Endothelial cell of umbilical vein (primary cell): ENCODE measurements around the gene HES6. TPM values are rescaled to one million over a fixed set of nuclear protein-coding genes. Genes with fewer than 3 reads are reported as not detected.

ENCODE experiments used
- BruUV-seq: library from RNA; stranded (reverse); fragments of 400-500 nt; replicated peaks from 2 replicates; lab custom pipeline; 2021; lab: Mats Ljungman, UMichigan
- CTCF ChIA-PET: fragments of 300-600, 350-600 bp; sonication (Branson Sonifier 250); formaldehyde crosslinking; loops from one replicate; lab custom pipeline; 2021; ENCODE audit warnings: antibody characterized with exemption, inconsistent platforms; lab: Charles Lee
- POLR2A ChIA-PET: fragments of 300-600, 350-600 bp; sonication (Branson Sonifier 250); formaldehyde crosslinking; loops from one replicate; lab custom pipeline; 2021; ENCODE audit warnings: antibody characterized with exemption, inconsistent platforms; lab: Charles Lee
- DNase-seq: peaks from one replicate; pipeline ENCODE4 v3.0.0-alpha.2; 2011; ENCODE audit warnings: low read depth, low spot score
- FAIRE-seq: peaks from 2 replicates; lab custom pipeline; 2011; peaks lifted over from hg19 to GRCh38; lab: Jason Lieb, UNC
- H2AFZ ChIP-seq: 2 replicates; pipeline ENCODE4 v1.6.0; 2012; ENCODE audit warnings: low read depth, low read length, control low read depth, inconsistent platforms
- H3K27ac ChIP-seq: 2 replicates; pipeline ENCODE4 v1.5.1; 2011; ENCODE audit warnings: low read depth, mild to moderate bottlenecking, control low read depth, low read length, moderate library complexity; ENCODE audit not compliant: insufficient read depth
- H3K27me3 ChIP-seq, 2 experiments: 2 replicates each; pipeline versions ENCODE4 v1.6.0 to v1.6.1; 2011; ENCODE audit warnings: low read length in 2 of 2, mixed read lengths in 1 of 2; ENCODE audit not compliant: control insufficient read depth in 2 of 2, insufficient read depth in 2 of 2
- H3K36me3 ChIP-seq, 2 experiments: 2 replicates in 1 of 2; 3 replicates in 1 of 2; pipeline ENCODE4 v1.5.1; 2011; ENCODE audit warnings: low read length in 2 of 2, mild to moderate bottlenecking in 1 of 2, moderate library complexity in 1 of 2; ENCODE audit not compliant: control insufficient read depth in 2 of 2, insufficient read depth in 2 of 2; ENCODE audit errors: extremely low read depth in 1 of 2
- H3K4me1 ChIP-seq: 3 replicates; pipeline ENCODE4 v1.5.1; 2011; ENCODE audit warnings: mild to moderate bottlenecking, low read length; ENCODE audit not compliant: control insufficient read depth, insufficient read depth; ENCODE audit errors: extremely low read depth
- H3K4me2 ChIP-seq: 2 replicates; pipeline ENCODE4 v1.6.1; 2011; ENCODE audit warnings: low read length, control low read depth, mixed read lengths; ENCODE audit not compliant: insufficient read depth
- H3K4me3 ChIP-seq, 3 experiments: fragments of 200-600 bp in 1 of 3; sonication (generic), shearing (Covaris generic) in 1 of 3; replicated peaks in 1 of 3; 2 replicates each; pipeline ENCODE4 v1.5.1; 2011 to 2016; ENCODE audit warnings: control low read depth in 3 of 3, low read length in 3 of 3, mild to moderate bottlenecking in 2 of 3, inconsistent platforms in 1 of 3, low read depth in 1 of 3, moderate library complexity in 1 of 3; ENCODE audit not compliant: insufficient read depth in 1 of 3
- H3K79me2 ChIP-seq: 2 replicates; pipeline ENCODE4 v1.6.0; 2012; ENCODE audit warnings: low read length, inconsistent platforms; ENCODE audit not compliant: control insufficient read depth, insufficient read depth
- H3K9ac ChIP-seq: replicated peaks from 2 replicates; pipeline ENCODE3; 2011; ENCODE audit warnings: low read length, control low read depth; ENCODE audit not compliant: insufficient read depth; ENCODE audit errors: extremely low read depth
- H3K9me1 ChIP-seq: replicated peaks from 3 replicates; pipeline ENCODE4 v1.6.0; 2011; ENCODE audit warnings: mild to moderate bottlenecking, low read length; ENCODE audit not compliant: control insufficient read depth, insufficient read depth; ENCODE audit errors: extremely low read depth
- H3K9me3 ChIP-seq: replicated peaks from 2 replicates; pipeline ENCODE4 v1.5.1; 2012; ENCODE audit warnings: low read length, inconsistent platforms; ENCODE audit not compliant: control insufficient read depth, insufficient read depth
- H4K20me1 ChIP-seq: replicated peaks from 2 replicates; pipeline ENCODE3; 2011; ENCODE audit warnings: mild to moderate bottlenecking, low read length; ENCODE audit not compliant: control insufficient read depth, insufficient read depth; ENCODE audit errors: extremely low read depth
- CTCF ChIP-seq, 2 donors: IDR thresholded peaks; 1 replicate in 1 of 2; 2 replicates in 1 of 2; pipeline ENCODE4 v1.5.1; 2011; ENCODE audit warnings: low read length in 2 of 2, mild to moderate bottlenecking in 2 of 2, moderate library complexity in 2 of 2, control low read depth in 1 of 2, inconsistent platforms in 1 of 2, low read depth in 1 of 2; ENCODE audit not compliant: insufficient read depth in 1 of 2; ENCODE audit errors: extremely low read depth in 1 of 2
- EZH2 ChIP-seq: IDR thresholded peaks from 2 replicates; pipeline ENCODE4 v1.6.1; 2012; ENCODE audit warnings: borderline replicate concordance, low read depth, mild to moderate bottlenecking, moderate library complexity, low read length, inconsistent platforms; ENCODE audit not compliant: severe bottlenecking
- FOS ChIP-seq: IDR thresholded peaks from 2 replicates; pipeline ENCODE4 v1.6.1; 2011; ENCODE audit warnings: mild to moderate bottlenecking, low read length, moderate library complexity, borderline replicate concordance; ENCODE audit not compliant: insufficient read depth
- GATA2 ChIP-seq: IDR thresholded peaks from 2 replicates; pipeline ENCODE4 v1.7.0; 2011; ENCODE audit warnings: low read depth, mild to moderate bottlenecking, moderate library complexity, mixed read lengths, low read length; ENCODE audit not compliant: insufficient read length, insufficient read depth
- JUN ChIP-seq: IDR thresholded peaks from 2 replicates; pipeline ENCODE4 v1.6.1; 2011; ENCODE audit warnings: borderline replicate concordance, low read depth; ENCODE audit not compliant: insufficient read length, insufficient read depth
- MYC ChIP-seq: IDR thresholded peaks from one replicate; pipeline ENCODE4 v1.6.1; 2011; ENCODE audit warnings: mild to moderate bottlenecking, low read depth, low read length
- POLR2A ChIP-seq: IDR thresholded peaks from 2 replicates; pipeline ENCODE4 v1.6.1; 2012; ENCODE audit warnings: low read depth, mild to moderate bottlenecking, control low read depth, low read length
- POLR2AphosphoS5 ChIP-seq: IDR thresholded peaks from 2 replicates; pipeline ENCODE4 v1.6.1; 2012; ENCODE audit warnings: low read depth, mild to moderate bottlenecking, control low read depth, low read length, moderate library complexity; ENCODE audit not compliant: insufficient read depth
- dilution Hi-C: fragments of 300-500 bp; cut with MboI; formaldehyde crosslinking; loops from one replicate; pipeline ENCODE4 v1.15.0; 2019; ENCODE audit warnings: low sequenced_read_pairs; ENCODE audit not compliant: extremely low pct_ligation_motif_present
- intact Hi-C: fragments of 100-400 bp; cut with micrococcal nuclease; formaldehyde crosslinking; loops from one replicate; pipeline ENCODE4 v1.10.0; 2022
- polyA plus RNA-seq, 4 experiments: library from polyadenylated mRNA; depleted of rRNA in 3 of 4; stranded (reverse) in 3 of 4; unstranded in 1 of 4; fragments of >200 nt; gene quantifications; 2 replicates each; pipeline versions ENCODE4 v1.2.1 to v1.2.3, GENCODE V29; 2011 to 2012; ENCODE audit warnings: missing spikeins in 1 of 4
- total RNA-seq: library from RNA; stranded (reverse); gene quantifications from 2 replicates; pipeline ENCODE4 v1.2.3, GENCODE V29; 2021
- TF ChIP-seq, protein P1 (sequence below): IDR thresholded peaks from 2 replicates; pipeline ENCODE4 v1.6.1; 2011; ENCODE audit not compliant: insufficient read depth, insufficient read length

Gene HES6
- total and polyA plus RNA-seq, 2 donors (not counting 3 experiments of a cell fraction or from before 2014, with no cell fraction given) = 2.2 to 5.1 TPM

- H3K9me1 ChIP-seq = no peaks in the 10 kb centered on the region
- no peaks in the 10 kb centered on the region for H3K9me3 ChIP-seq
- ChIA-PET CTCF (interaction anchor here (0.8 to 2.5 kb wide), 5 partner anchors 13 to 344 kb away, joined by 3 to 21 read pairs (median 3); no protein-coding TSS in a partner anchor), POLR2A (interaction anchor here (0.6 to 0.7 kb wide), 2 partner anchors 222 to 1621 kb away, joined by 3 to 4 read pairs; no protein-coding TSS in a partner anchor)
- peak overlapping the region; percentile 79 for H3K27ac ChIP-seq
- peak overlapping the region; percentile 83 to 91 (median 87) for H3K4me3 ChIP-seq
- H4K20me1 ChIP-seq = no peaks in the 10 kb centered on the region
- H3K9ac ChIP-seq = peak overlapping the region; percentile 92
- no peak for TF ChIP-seq JUN
- no peak for TF ChIP-seq EZH2
- no peak for TF ChIP-seq FOS
- TF ChIP-seq, protein P1, sequence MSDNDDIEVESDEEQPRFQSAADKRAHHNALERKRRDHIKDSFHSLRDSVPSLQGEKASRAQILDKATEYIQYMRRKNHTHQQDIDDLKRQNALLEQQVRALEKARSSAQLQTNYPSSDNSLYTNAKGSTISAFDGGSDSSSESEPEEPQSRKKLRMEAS = no peak
- TF ChIP-seq POLR2AphosphoS5 = no peak
- no peaks in the 10 kb centered on the region for H3K36me3 ChIP-seq
- dilution Hi-C loops (no loop called here), intact Hi-C loops (loop anchor here (1.0 to 2.0 kb wide), 3 partner anchors 33 to 60 kb away; partner anchors contain the start of gene ERFE)
- peaks cover 59% of the 10 kb centered on the region for H3K79me2 ChIP-seq
- peaks cover 3 to 5% of the 10 kb centered on the region in 2 experiments for H3K27me3 ChIP-seq
- FAIRE-seq (peak; percentile 65), DNase-seq (peak; percentile 39)
- H3K4me1 ChIP-seq = peaks cover 12% of the 10 kb centered on the region
- H2AFZ ChIP-seq = peak overlapping the region; percentile 70
- H3K4me2 ChIP-seq = peak overlapping the region; percentile 84
- TSS peak; percentile 29 for BruUV-seq
These were observed 37.3 kb downstream of the HES6 start for GRCh38 chr2:238202326-238203093.

DNA sequence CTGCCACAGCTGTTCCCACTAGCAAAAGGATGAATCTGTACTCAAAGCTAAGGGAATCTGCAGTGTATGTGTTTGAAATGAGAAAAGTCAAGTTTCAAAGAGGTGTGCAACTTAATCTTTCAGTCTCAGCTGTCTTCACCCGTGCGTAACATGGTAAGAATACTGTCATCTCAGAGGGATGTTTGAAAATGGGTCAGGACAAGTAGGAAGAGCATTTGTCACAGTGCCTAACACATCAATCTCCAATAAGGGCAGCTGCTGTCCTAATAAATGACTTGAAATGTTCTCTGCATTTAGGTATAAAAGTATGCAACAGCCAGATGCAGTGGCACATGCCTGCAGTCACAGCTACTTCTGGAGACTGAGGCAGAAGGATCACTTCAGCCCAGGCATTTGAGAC lies 49.4 kb downstream of the HES6 start:
- H3K36me3 ChIP-seq = peaks cover 28 to 29% of the 10 kb centered on the region in 2 experiments
- no peaks in the 10 kb centered on the region for H3K9me1 ChIP-seq
- no peak overlapping the region for H3K27ac ChIP-seq
- ChIA-PET CTCF (interaction anchor here (1.3 kb wide), 1 partner anchor 73 kb away, joined by 3 read pairs; no protein-coding TSS in a partner anchor), POLR2A (no interaction called here)
- no TSS peak for BruUV-seq
- H3K4me3 ChIP-seq = no peak overlapping the region
- no peak overlapping the region for H3K4me2 ChIP-seq
- no peaks in the 10 kb centered on the region for H3K27me3 ChIP-seq
- no peaks in the 10 kb centered on the region for H3K4me1 ChIP-seq
- FAIRE-seq (no peak), DNase-seq (no peak)
- no peak overlapping the region for H2AFZ ChIP-seq
- peaks cover 3% of the 10 kb centered on the region for H4K20me1 ChIP-seq
- H3K79me2 ChIP-seq = peaks cover 9% of the 10 kb centered on the region
- H3K9ac ChIP-seq = no peak overlapping the region
- TF ChIP-seq MYC (no peak), JUN (no peak), CTCF (IDR thresholded peaks at IDR 0.05; ENCODE audit: extremely low read depth in 1 of 2, insufficient read depth in 1 of 2, low read depth in 1 of 2, low read length in 2 of 2) (no peak), POLR2AphosphoS5 (no peak), POLR2A (no peak), FOS (no peak), GATA2 (no peak), EZH2 (no peak)
- TF ChIP-seq, protein P1 = no peak
- no peaks in the 10 kb centered on the region for H3K9me3 ChIP-seq
- dilution Hi-C loops = no loop called here
- intact Hi-C loops = no loop called here
